HepG2 (cell line): ENCODE results near the gene UBE2E1. TPM values are rescaled to one million over a fixed set of nuclear protein-coding genes. Genes with fewer than 3 reads are reported as not detected.

Experiments used
- ATAC-seq: fragments of 200-7000 bp; cut with Tn5 transposase; 3 replicates; pipeline ENCODE4 v1.9.1; 2020; ENCODE audit warnings: mild to moderate bottlenecking, moderate library complexity
- BruUV-seq: library from RNA; stranded (reverse); fragments of 400-500 nt; replicated peaks from 2 replicates; lab custom pipeline; 2021; lab: Mats Ljungman, UMichigan
- CTCF ChIA-PET: fragments of 300-600 bp; formaldehyde crosslinking; extraction: SDS; loops from one replicate; lab custom pipeline; 2021; ENCODE audit warnings: low total read pairs, inconsistent platforms, low intra/inter-chr PET ratio; lab: Yijun Ruan, JAX
- POLR2A ChIA-PET: fragments of 350-600 bp; sonication (Branson Sonifier 250); formaldehyde crosslinking; loops from one replicate; lab custom pipeline; 2020; ENCODE audit warnings: antibody characterized with exemption, inconsistent platforms; lab: Yijun Ruan, JAX
- DNase-seq: peaks from one replicate; pipeline ENCODE4 v3.0.0-alpha.2; 2015; ENCODE audit warnings: low spot score
- FAIRE-seq: peaks from 3 replicates; lab custom pipeline; 2011; peaks lifted over from hg19 to GRCh38; lab: Jason Lieb, UNC
- H2AFZ ChIP-seq: one replicate; pipeline ENCODE4 v1.6.1; 2011; ENCODE audit warnings: low read length, inconsistent platforms
- H3K27ac ChIP-seq: fragments of 300-600 bp; 3 replicates; pipeline ENCODE4 v1.8.0; 2011; ENCODE audit warnings: mixed run types, mild to moderate bottlenecking, mixed read lengths, low read length, inconsistent platforms; ENCODE audit not compliant: insufficient read depth; ENCODE audit errors: extremely low read length
- H3K27me3 ChIP-seq, 2 experiments: fragments of 200-600 bp in 1 of 2; 2 replicates in 1 of 2; 3 replicates in 1 of 2; pipeline versions ENCODE4 v1.6.0 to v1.8.0; 2011; ENCODE audit warnings: low read length in 2 of 2, mild to moderate bottlenecking in 2 of 2, moderate library complexity in 2 of 2, inconsistent platforms in 1 of 2; ENCODE audit not compliant: insufficient read depth in 2 of 2, control insufficient read depth in 1 of 2
- H3K36me3 ChIP-seq, 2 experiments: fragments of 200-600 bp in 1 of 2; replicated peaks in 1 of 2; 2 replicates in 1 of 2; 3 replicates in 1 of 2; pipeline versions ENCODE4 v1.5.1 to v1.8.0; 2011; ENCODE audit warnings: low read length in 2 of 2, inconsistent platforms in 1 of 2; ENCODE audit not compliant: insufficient read depth in 2 of 2, control insufficient read depth in 1 of 2
- H3K4me1 ChIP-seq: 2 replicates; pipeline ENCODE4 v1.5.1; 2012; ENCODE audit warnings: low read length, inconsistent platforms; ENCODE audit not compliant: insufficient read depth
- H3K4me2 ChIP-seq: 2 replicates; pipeline ENCODE4 v1.6.0; 2011; ENCODE audit warnings: low read depth, low read length, inconsistent platforms
- H3K4me3 ChIP-seq, 3 experiments: fragments of 200-600 bp in 1 of 3; sonication (generic), shearing (Covaris generic) in 1 of 3; replicated peaks in 1 of 3; 2 replicates each; pipeline ENCODE4 v1.5.1; 2011 to 2016; ENCODE audit warnings: low read length in 3 of 3, inconsistent platforms in 2 of 3, low read depth in 2 of 3, mild to moderate bottlenecking in 2 of 3, control low read depth in 1 of 3, mixed read lengths in 1 of 3; ENCODE audit not compliant: insufficient read depth in 1 of 3
- H3K79me2 ChIP-seq: one replicate; pipeline ENCODE4 v1.6.1; 2011; ENCODE audit warnings: low read length, inconsistent platforms; ENCODE audit not compliant: insufficient read depth
- H3K9ac ChIP-seq: 2 replicates; pipeline ENCODE4 v1.6.0; 2011; ENCODE audit warnings: mild to moderate bottlenecking, low read depth, low read length, inconsistent platforms; ENCODE audit not compliant: insufficient read depth
- H3K9me3 ChIP-seq: 2 replicates; pipeline ENCODE4 v1.5.1; 2012; ENCODE audit warnings: mild to moderate bottlenecking, low read length
- H4K20me1 ChIP-seq: 2 replicates; pipeline ENCODE4 v1.6.0; 2011; ENCODE audit warnings: inconsistent platforms, mild to moderate bottlenecking, low read length, moderate library complexity; ENCODE audit not compliant: insufficient read depth
- ARID3A ChIP-seq: IDR thresholded peaks from 2 replicates; pipeline ENCODE4 v1.6.1; 2012; ENCODE audit warnings: low read depth, low read length, improper control_type of control experiment
- ATAD3A ChIP-seq: sonication (generic); formaldehyde crosslinking; IDR thresholded peaks from 2 replicates; pipeline ENCODE4 v1.4.0; 2020; ENCODE audit warnings: missing genetic modification reagents
- BATF2 ChIP-seq: sonication (generic); formaldehyde crosslinking; IDR thresholded peaks from 2 replicates; pipeline ENCODE4 v1.8.0; 2022; ENCODE audit warnings: mild to moderate bottlenecking, missing genetic modification reagents, moderate library complexity
- CHD2 ChIP-seq: IDR thresholded peaks from 2 replicates; pipeline ENCODE4 v1.6.1; 2011; ENCODE audit warnings: low read depth, low read length, improper control_type of control experiment
- GATA4 ChIP-seq: sonication (generic); IDR thresholded peaks from 2 replicates; pipeline ENCODE4 v1.6.1; 2016; ENCODE audit warnings: antibody characterized with exemption, low read depth, borderline replicate concordance
- GRHL1 ChIP-seq: sonication (generic); formaldehyde crosslinking; conservative IDR thresholded peaks from 2 replicates; pipeline ENCODE4 v1.8.0; 2022; ENCODE audit warnings: missing genetic modification reagents
- IRX3 ChIP-seq: sonication (generic); formaldehyde crosslinking; IDR thresholded peaks from 2 replicates; pipeline ENCODE4 v1.8.1; 2023; ENCODE audit warnings: mild to moderate bottlenecking, low read depth, missing genetic modification reagents, borderline replicate concordance
- NR2F2 ChIP-seq: IDR thresholded peaks from 2 replicates; pipeline ENCODE4 v1.6.1; 2012; ENCODE audit warnings: low read depth, inconsistent platforms, borderline replicate concordance
- PCBP1 ChIP-seq: fragments of 200-400 bp; formaldehyde crosslinking; IDR thresholded peaks from 2 replicates; pipeline ENCODE4 v1.6.1; 2017; ENCODE audit warnings: mild to moderate bottlenecking, low read depth, low read length, borderline replicate concordance
- POLR2G ChIP-seq: fragments of 200-400 bp; formaldehyde crosslinking; IDR thresholded peaks from 2 replicates; pipeline ENCODE4 v1.6.1; 2018; ENCODE audit warnings: mild to moderate bottlenecking, low read depth, low read length, moderate library complexity
- REL ChIP-seq: sonication (generic); formaldehyde crosslinking; conservative IDR thresholded peaks from 2 replicates; pipeline ENCODE4 v1.8.0; 2022; ENCODE audit warnings: mild to moderate bottlenecking, missing genetic modification reagents, moderate library complexity
- SRSF9 ChIP-seq: fragments of 200-400 bp; formaldehyde crosslinking; IDR thresholded peaks from 2 replicates; pipeline ENCODE4 v1.6.1; 2018; ENCODE audit warnings: borderline replicate concordance, mild to moderate bottlenecking, low read depth, low read length; ENCODE audit not compliant: insufficient read depth, poor library complexity, severe bottlenecking
- THAP9 ChIP-seq: sonication (generic); formaldehyde crosslinking; IDR thresholded peaks from 2 replicates; pipeline ENCODE4; 2020; ENCODE audit warnings: missing genetic modification reagents, mild to moderate bottlenecking, borderline replicate concordance
- UBTF ChIP-seq: sonication (generic); formaldehyde crosslinking; IDR thresholded peaks from 2 replicates; pipeline ENCODE4 v1.4.0; 2020; ENCODE audit warnings: mild to moderate bottlenecking, missing genetic modification reagents
- ZNF496 ChIP-seq: sonication (generic); formaldehyde crosslinking; IDR thresholded peaks from 2 replicates; pipeline ENCODE4 v1.8.1; 2023; ENCODE audit warnings: mild to moderate bottlenecking, moderate library complexity, missing genetic modification reagents; ENCODE audit not compliant: insufficient replicate concordance
- WGBS: methylation state at CpG from one replicate; pipeline ENCODE4 v1.1.6; 2017; ENCODE audit warnings: low lambda C conversion rate; 5-methylcytosine and 5-hydroxymethylcytosine counted together
- in situ Hi-C: cut with HindIII; loops from 2 replicates; pipeline ENCODE4 v1.10.0; 2017; ENCODE audit warnings: low pct_unique_long_range_greater_than_20kb; ENCODE audit not compliant: extremely low pct_ligation_motif_present
- intact Hi-C: fragments of 100-400 bp; cut with micrococcal nuclease; formaldehyde crosslinking; loops from one replicate; pipeline ENCODE4 v1.10.0; 2022; ENCODE audit not compliant: unreplicated experiment
- polyA plus RNA-seq, 8 experiments: library from polyadenylated mRNA; depleted of rRNA in 3 of 8; stranded (reverse) in 7 of 8; unstranded in 1 of 8; fragments of >200 nt; fragmentation: Illumina TruSeq in 4 of 8; extraction: Trizol in 4 of 8; gene quantifications; 2 replicates each; pipeline versions ENCODE4 v1.2.1 to v1.2.3, GENCODE V29; 2011 to 2016; ENCODE audit warnings: low read depth in 4 of 8, missing spikeins in 1 of 8, mixed read lengths in 1 of 8; ENCODE audit not compliant: insufficient read depth in 1 of 8
- total RNA-seq, 5 experiments: library from RNA; depleted of rRNA; stranded (reverse); fragments of >200 nt; fragmentation: Illumina TruSeq; extraction: Trizol; gene quantifications; 2 replicates each; pipeline ENCODE4 v1.2.3, GENCODE V29; 2016; ENCODE audit warnings: low read depth in 1 of 5

UBE2E1 gene
- total and polyA plus RNA-seq, 2 of the 13 experiments (the other 11 are each of a cell fraction or from before 2014, with no cell fraction given), result 55.4 to 61.8 TPM

GRCh38 chr3:23832523-23832922 is 26.8 kb downstream of the UBE2E1 start:
- WGBS, result 98% methylated on average over 10 of the region's 10 CpGs
- no peak overlapping the region for H3K27ac ChIP-seq
- no peaks in the 10 kb centered on the region for H3K9me3 ChIP-seq
- no peak overlapping the region for H2AFZ ChIP-seq
- ChIA-PET POLR2A (no interaction called here), CTCF (no interaction called here)
- peaks cover 32% of the 10 kb centered on the region for H3K79me2 ChIP-seq
- no peak for DNase-seq
- BruUV-seq, result no TSS peak
- H3K36me3 ChIP-seq, result peaks cover 0 to 2% of the 10 kb centered on the region in 2 experiments; a peak in 1 of 5 replicates
- no peaks in the 10 kb centered on the region for H3K27me3 ChIP-seq
- H3K4me3 ChIP-seq, result no peak overlapping the region
- H4K20me1 ChIP-seq, result peaks cover 9% of the 10 kb centered on the region; the same call in 1 of the 2 replicates
- intact Hi-C loops, result no loop called here
- no peaks in the 10 kb centered on the region for H3K4me1 ChIP-seq
- no peak for FAIRE-seq
- in situ Hi-C loops, result no loop called here
- no peak overlapping the region for H3K9ac ChIP-seq
- ATAC-seq, result no peak
- H3K4me2 ChIP-seq, result no peak overlapping the region
- TF ChIP-seq ATAD3A (CRISPR knock-in tag) (no peak), CHD2 (no peak), REL (CRISPR knock-in tag) (no peak), SRSF9 (no peak), ZNF496 (CRISPR knock-in tag) (no peak), PCBP1 (no peak), BATF2 (CRISPR knock-in tag) (no peak), GRHL1 (CRISPR knock-in tag) (no peak), THAP9 (CRISPR knock-in tag) (no peak), GATA4 (no peak), ARID3A (no peak), IRX3 (no peak), UBTF (CRISPR knock-in tag) (no peak), POLR2G (no peak), NR2F2 (no peak)
